SK-N-SH (cell line): ENCODE measurements around the gene ABCG4. TPM values are rescaled to one million over a fixed set of nuclear protein-coding genes. Genes with fewer than 3 reads are reported as not detected.
"Not testable (repeated sequence)": the region's sequence is repeated elsewhere in the genome, so short reads cannot be mapped to it uniquely, and the experiment has no call there.

Experiments used
- CTCF ChIA-PET: fragments of 300-600, 350-600 bp; formaldehyde crosslinking; extraction: SDS; loops from one replicate; lab custom pipeline; 2021; lab: Yijun Ruan, JAX
- POLR2A ChIA-PET: fragments of 350-600 bp; sonication (Branson Sonifier 250); formaldehyde crosslinking; extraction: SDS; loops from one replicate; lab custom pipeline; 2020; ENCODE audit warnings: antibody characterized with exemption, inconsistent platforms; lab: Yijun Ruan, JAX
- DNase-seq: peaks from one replicate; pipeline ENCODE4 v3.0.0; 2012
- H2AFZ ChIP-seq: fragments of 200-600 bp; sonication (generic); 2 replicates; pipeline ENCODE4 v1.8.1; 2016; ENCODE audit warnings: antibody characterized with exemption, mild to moderate bottlenecking, low read depth
- H3F3A ChIP-seq: fragments of 200-600 bp; sonication (generic); replicated peaks from 2 replicates; pipeline ENCODE3; 2016; ENCODE audit warnings: antibody characterized with exemption, mild to moderate bottlenecking; ENCODE audit not compliant: insufficient read depth
- H3K27ac ChIP-seq, 2 experiments: fragments of 200-500 bp in 1 of 2; fragments of 200-600 bp in 1 of 2; sonication (Bioruptor generic) in 1 of 2; sonication (generic), shearing (Covaris generic) in 1 of 2; 2 replicates each; pipeline versions ENCODE4 v1.5.1 to v1.6.1; 2014 to 2016; ENCODE audit warnings: low read depth in 2 of 2, inconsistent platforms in 1 of 2, low read length in 1 of 2, mild to moderate bottlenecking in 1 of 2, mixed read lengths in 1 of 2
- H3K27me3 ChIP-seq: fragments of 200-600 bp; sonication (generic), shearing (Covaris generic); 2 replicates; pipeline ENCODE4 v1.6.1; 2016; ENCODE audit warnings: mixed run types; ENCODE audit not compliant: insufficient read depth
- H3K36me3 ChIP-seq, 2 experiments: fragments of 200-500 bp in 1 of 2; fragments of 200-600 bp in 1 of 2; sonication (Bioruptor generic) in 1 of 2; sonication (generic) in 1 of 2; replicated peaks in 1 of 2; 2 replicates each; pipeline versions ENCODE3 to v1.5.1; 2014 to 2016; ENCODE audit warnings: low read length in 1 of 2, mild to moderate bottlenecking in 1 of 2; ENCODE audit not compliant: insufficient read depth in 2 of 2, control insufficient read depth in 1 of 2
- H3K4me1 ChIP-seq, 2 experiments: fragments of 200-500 bp in 1 of 2; fragments of 200-600 bp in 1 of 2; sonication (Bioruptor generic) in 1 of 2; sonication (generic), shearing (Covaris generic) in 1 of 2; 2 replicates each; pipeline versions ENCODE4 v1.5.1 to v1.6.1; 2014 to 2016; ENCODE audit warnings: low read depth in 1 of 2, low read length in 1 of 2, mixed run types in 1 of 2; ENCODE audit not compliant: insufficient read depth in 2 of 2, control insufficient read depth in 1 of 2
- H3K4me2 ChIP-seq: fragments of 200-600 bp; sonication (generic), shearing (Covaris generic); 2 replicates; pipeline ENCODE4 v1.6.1; 2017; ENCODE audit warnings: mixed run types
- H3K4me3 ChIP-seq, 2 experiments: fragments of 200-500 bp in 1 of 2; fragments of 200-600 bp in 1 of 2; sonication (Bioruptor generic) in 1 of 2; sonication (generic), shearing (Covaris generic) in 1 of 2; 2 replicates each; pipeline versions ENCODE4 v1.5.1 to v1.8.1; 2014 to 2016; ENCODE audit warnings: low read depth in 2 of 2, inconsistent platforms in 1 of 2, low read length in 1 of 2, mild to moderate bottlenecking in 1 of 2, mixed read lengths in 1 of 2, moderate library complexity in 1 of 2
- H3K79me2 ChIP-seq: fragments of 200-600 bp; sonication (generic); 2 replicates; pipeline ENCODE4 v1.8.1; 2017; ENCODE audit warnings: mild to moderate bottlenecking; ENCODE audit not compliant: insufficient read depth
- H3K9ac ChIP-seq: fragments of 200-600 bp; sonication (generic); 2 replicates; pipeline ENCODE4 v1.6.1; 2017; ENCODE audit warnings: mixed run types
- H3K9me2 ChIP-seq: fragments of 200-600 bp; sonication (generic); 2 replicates; pipeline ENCODE4 v1.6.1; 2017; ENCODE audit warnings: mixed run types
- H3K9me3 ChIP-seq: fragments of 200-600 bp; sonication (generic); 2 replicates; pipeline ENCODE4 v1.6.1; 2017; ENCODE audit warnings: mixed run types, mild to moderate bottlenecking, moderate library complexity
- H4K20me1 ChIP-seq: fragments of 200-600 bp; sonication (generic); 2 replicates; pipeline ENCODE4 v1.6.1; 2017; ENCODE audit warnings: mild to moderate bottlenecking, mixed run types; ENCODE audit not compliant: insufficient read depth
- CHD2 ChIP-seq: fragments of 150-350 bp; IDR thresholded peaks from 2 replicates; pipeline ENCODE4 v1.6.1; 2018; ENCODE audit warnings: low read length; ENCODE audit not compliant: partially characterized antibody
- EP300 ChIP-seq, 2 experiments: IDR thresholded peaks; 2 replicates each; pipeline versions ENCODE4 v1.4.0 to v1.6.1; 2012; ENCODE audit warnings: borderline replicate concordance in 1 of 2, low read depth in 1 of 2, low read length in 1 of 2
- FOXJ3 ChIP-seq: sonication (generic); formaldehyde crosslinking; IDR thresholded peaks from 2 replicates; pipeline ENCODE4 v1.5.1; 2020; ENCODE audit warnings: mild to moderate bottlenecking, missing genetic modification reagents
- FOXM1 ChIP-seq: IDR thresholded peaks from 2 replicates; pipeline ENCODE4 v1.4.0; 2012; ENCODE audit warnings: low read depth, mild to moderate bottlenecking
- GABPA ChIP-seq: IDR thresholded peaks from 2 replicates; pipeline ENCODE4 v1.4.0; 2012; ENCODE audit warnings: low read depth, mild to moderate bottlenecking
- GATA2 ChIP-seq: sonication (generic); formaldehyde crosslinking; IDR thresholded peaks from 2 replicates; pipeline ENCODE4 v1.5.0; 2020; ENCODE audit warnings: mild to moderate bottlenecking, missing genetic modification reagents
- MXI1 ChIP-seq: IDR thresholded peaks from 2 replicates; pipeline ENCODE4 v1.6.1; 2012; ENCODE audit warnings: mild to moderate bottlenecking, low read depth, low read length, improper control_type of control experiment
- NFIC ChIP-seq: IDR thresholded peaks from 2 replicates; pipeline ENCODE4 v1.4.0; 2012; ENCODE audit warnings: borderline replicate concordance
- NRF1 ChIP-seq: IDR thresholded peaks from 2 replicates; pipeline ENCODE4 v1.6.1; 2012; ENCODE audit warnings: low read depth, mild to moderate bottlenecking, low read length
- RAD21 ChIP-seq: IDR thresholded peaks from 2 replicates; pipeline ENCODE4 v1.6.1; 2012; ENCODE audit warnings: mild to moderate bottlenecking, low read length
- RCOR1 ChIP-seq: fragments of 150-350 bp; IDR thresholded peaks from 2 replicates; pipeline ENCODE4 v1.6.1; 2017; ENCODE audit warnings: antibody characterized with exemption, low read length
- RXRA ChIP-seq: IDR thresholded peaks from 2 replicates; pipeline ENCODE4 v1.4.0; 2012; ENCODE audit warnings: low read depth, mild to moderate bottlenecking, borderline replicate concordance
- SIN3A ChIP-seq: IDR thresholded peaks from 2 replicates; pipeline ENCODE4 v1.6.1; 2012; ENCODE audit warnings: low read depth, mild to moderate bottlenecking, low read length, moderate library complexity, borderline replicate concordance
- SMC3 ChIP-seq: IDR thresholded peaks from 2 replicates; pipeline ENCODE4 v1.6.1; 2012; ENCODE audit warnings: low read depth, low read length, improper control_type of control experiment
- YY1 ChIP-seq: IDR thresholded peaks from 2 replicates; pipeline ENCODE4 v1.4.0; 2012; ENCODE audit warnings: low read depth, mild to moderate bottlenecking
- WGBS: methylation state at CpG from one replicate; pipeline ENCODE4 v1.1.6; 2017; ENCODE audit warnings: low lambda C conversion rate; 5-methylcytosine and 5-hydroxymethylcytosine counted together
- polyA plus RNA-seq, 3 experiments: library from polyadenylated mRNA; depleted of rRNA; stranded (reverse); fragments of >200 nt; gene quantifications; 2 replicates each; pipeline ENCODE4 v1.2.3, GENCODE V29; 2012
- TF ChIP-seq, protein P1 (sequence below): fragments of 150-350 bp; IDR thresholded peaks from 2 replicates; pipeline ENCODE4 v1.6.1; 2017; ENCODE audit warnings: antibody characterized with exemption, low read length, low read depth, borderline replicate concordance
- TF ChIP-seq, protein P2 (sequence below): IDR thresholded peaks from 2 replicates; pipeline ENCODE4 v1.6.1; 2012; ENCODE audit warnings: mild to moderate bottlenecking, low read depth, low read length, moderate library complexity
- TF ChIP-seq, protein P3 (sequence below): fragments of 200-600 bp; sonication (generic); IDR thresholded peaks from 2 replicates; pipeline ENCODE4 v1.6.1; 2017; ENCODE audit warnings: antibody characterized with exemption, mild to moderate bottlenecking, moderate library complexity
- TF ChIP-seq, protein P4 (sequence below): IDR thresholded peaks from 2 replicates; pipeline ENCODE4 v1.4.0; 2012; ENCODE audit warnings: low read depth
- TF ChIP-seq, protein P5 (sequence below): IDR thresholded peaks from 2 replicates; pipeline ENCODE4 v1.4.0; 2012; ENCODE audit warnings: low read depth, borderline replicate concordance
- TF ChIP-seq, protein P6 (sequence below): fragments of 150-350 bp; IDR thresholded peaks from 2 replicates; pipeline ENCODE4 v1.6.1; 2016; ENCODE audit warnings: mild to moderate bottlenecking, low read depth, low read length

ABCG4 gene
- polyA plus RNA-seq, 1 of the 3 experiments (the other 2 are of a cell fraction) = 0.72 TPM

DNA sequence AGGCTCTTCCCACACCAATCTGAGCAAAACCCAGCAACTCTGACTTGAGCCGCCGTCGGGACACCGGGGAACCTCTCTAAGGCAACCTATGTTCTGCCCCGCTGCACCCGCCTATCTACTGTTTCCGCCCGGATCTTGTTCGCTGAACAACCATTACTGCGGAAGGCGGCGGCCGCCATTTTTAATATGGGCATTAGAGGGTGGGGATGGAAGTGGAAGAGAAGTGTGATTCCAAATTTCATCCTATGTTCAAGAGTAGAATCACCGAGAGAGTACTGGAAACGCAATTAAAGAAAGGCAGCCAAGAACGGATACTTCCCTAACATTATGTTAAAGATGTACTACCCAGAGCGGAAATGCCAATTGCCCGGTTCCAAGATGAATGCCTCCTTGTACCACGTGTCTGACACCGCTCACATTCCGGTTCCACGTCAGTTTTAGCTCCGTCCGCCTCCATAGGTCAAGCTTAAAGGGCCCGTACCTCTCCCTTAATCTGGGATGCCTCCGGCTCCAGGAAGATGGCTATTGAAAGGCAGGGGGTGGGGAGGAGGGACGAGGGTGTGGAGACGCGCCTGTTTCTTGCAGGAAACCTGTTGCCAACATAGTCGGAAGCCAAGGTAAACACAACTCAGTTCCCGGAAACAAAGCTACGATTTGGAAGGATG, 47.0 kb upstream of the ABCG4 start, which contains the start of gene DPAGT1 (continued):
- TF ChIP-seq, protein P1, sequence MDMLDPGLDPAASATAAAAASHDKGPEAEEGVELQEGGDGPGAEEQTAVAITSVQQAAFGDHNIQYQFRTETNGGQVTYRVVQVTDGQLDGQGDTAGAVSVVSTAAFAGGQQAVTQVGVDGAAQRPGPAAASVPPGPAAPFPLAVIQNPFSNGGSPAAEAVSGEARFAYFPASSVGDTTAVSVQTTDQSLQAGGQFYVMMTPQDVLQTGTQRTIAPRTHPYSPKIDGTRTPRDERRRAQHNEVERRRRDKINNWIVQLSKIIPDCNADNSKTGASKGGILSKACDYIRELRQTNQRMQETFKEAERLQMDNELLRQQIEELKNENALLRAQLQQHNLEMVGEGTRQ = peak; percentile 56
- TF ChIP-seq RXRA (no peak), SIN3A (peak; percentile 52), RCOR1 (no peak; the same call in 1 of the 2 replicates), YY1 (peak; percentile 99), NRF1 (no peak), FOXM1 (no peak), RAD21 (no peak), FOXJ3 (CRISPR knock-in tag) (peak; percentile 30; the same call in 1 of the 2 replicates), GATA2 (CRISPR knock-in tag) (0 out of 2 replicates have a peak, but pooled peaks have one; percentile 21), MXI1 (peak; percentile 94), SMC3 (no peak), GABPA (peak; percentile 87), EP300 (IDR thresholded peaks at IDR 0.05; ENCODE audit: borderline replicate concordance in 1 of 2, low read depth in 1 of 2, low read length in 1 of 2) (no peak), CHD2 (no peak), NFIC (peak; percentile 11; the same call in 1 of the 2 replicates)
- TF ChIP-seq, protein P2, sequence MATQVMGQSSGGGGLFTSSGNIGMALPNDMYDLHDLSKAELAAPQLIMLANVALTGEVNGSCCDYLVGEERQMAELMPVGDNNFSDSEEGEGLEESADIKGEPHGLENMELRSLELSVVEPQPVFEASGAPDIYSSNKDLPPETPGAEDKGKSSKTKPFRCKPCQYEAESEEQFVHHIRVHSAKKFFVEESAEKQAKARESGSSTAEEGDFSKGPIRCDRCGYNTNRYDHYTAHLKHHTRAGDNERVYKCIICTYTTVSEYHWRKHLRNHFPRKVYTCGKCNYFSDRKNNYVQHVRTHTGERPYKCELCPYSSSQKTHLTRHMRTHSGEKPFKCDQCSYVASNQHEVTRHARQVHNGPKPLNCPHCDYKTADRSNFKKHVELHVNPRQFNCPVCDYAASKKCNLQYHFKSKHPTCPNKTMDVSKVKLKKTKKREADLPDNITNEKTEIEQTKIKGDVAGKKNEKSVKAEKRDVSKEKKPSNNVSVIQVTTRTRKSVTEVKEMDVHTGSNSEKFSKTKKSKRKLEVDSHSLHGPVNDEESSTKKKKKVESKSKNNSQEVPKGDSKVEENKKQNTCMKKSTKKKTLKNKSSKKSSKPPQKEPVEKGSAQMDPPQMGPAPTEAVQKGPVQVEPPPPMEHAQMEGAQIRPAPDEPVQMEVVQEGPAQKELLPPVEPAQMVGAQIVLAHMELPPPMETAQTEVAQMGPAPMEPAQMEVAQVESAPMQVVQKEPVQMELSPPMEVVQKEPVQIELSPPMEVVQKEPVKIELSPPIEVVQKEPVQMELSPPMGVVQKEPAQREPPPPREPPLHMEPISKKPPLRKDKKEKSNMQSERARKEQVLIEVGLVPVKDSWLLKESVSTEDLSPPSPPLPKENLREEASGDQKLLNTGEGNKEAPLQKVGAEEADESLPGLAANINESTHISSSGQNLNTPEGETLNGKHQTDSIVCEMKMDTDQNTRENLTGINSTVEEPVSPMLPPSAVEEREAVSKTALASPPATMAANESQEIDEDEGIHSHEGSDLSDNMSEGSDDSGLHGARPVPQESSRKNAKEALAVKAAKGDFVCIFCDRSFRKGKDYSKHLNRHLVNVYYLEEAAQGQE = 0 out of 2 replicates have a peak, but pooled peaks have one; percentile 23
- TF ChIP-seq, protein P3, sequence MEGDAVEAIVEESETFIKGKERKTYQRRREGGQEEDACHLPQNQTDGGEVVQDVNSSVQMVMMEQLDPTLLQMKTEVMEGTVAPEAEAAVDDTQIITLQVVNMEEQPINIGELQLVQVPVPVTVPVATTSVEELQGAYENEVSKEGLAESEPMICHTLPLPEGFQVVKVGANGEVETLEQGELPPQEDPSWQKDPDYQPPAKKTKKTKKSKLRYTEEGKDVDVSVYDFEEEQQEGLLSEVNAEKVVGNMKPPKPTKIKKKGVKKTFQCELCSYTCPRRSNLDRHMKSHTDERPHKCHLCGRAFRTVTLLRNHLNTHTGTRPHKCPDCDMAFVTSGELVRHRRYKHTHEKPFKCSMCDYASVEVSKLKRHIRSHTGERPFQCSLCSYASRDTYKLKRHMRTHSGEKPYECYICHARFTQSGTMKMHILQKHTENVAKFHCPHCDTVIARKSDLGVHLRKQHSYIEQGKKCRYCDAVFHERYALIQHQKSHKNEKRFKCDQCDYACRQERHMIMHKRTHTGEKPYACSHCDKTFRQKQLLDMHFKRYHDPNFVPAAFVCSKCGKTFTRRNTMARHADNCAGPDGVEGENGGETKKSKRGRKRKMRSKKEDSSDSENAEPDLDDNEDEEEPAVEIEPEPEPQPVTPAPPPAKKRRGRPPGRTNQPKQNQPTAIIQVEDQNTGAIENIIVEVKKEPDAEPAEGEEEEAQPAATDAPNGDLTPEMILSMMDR = no peak
- TF ChIP-seq, protein P4, sequence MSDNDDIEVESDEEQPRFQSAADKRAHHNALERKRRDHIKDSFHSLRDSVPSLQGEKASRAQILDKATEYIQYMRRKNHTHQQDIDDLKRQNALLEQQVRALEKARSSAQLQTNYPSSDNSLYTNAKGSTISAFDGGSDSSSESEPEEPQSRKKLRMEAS = peak; percentile 100
- TF ChIP-seq, protein P5, sequence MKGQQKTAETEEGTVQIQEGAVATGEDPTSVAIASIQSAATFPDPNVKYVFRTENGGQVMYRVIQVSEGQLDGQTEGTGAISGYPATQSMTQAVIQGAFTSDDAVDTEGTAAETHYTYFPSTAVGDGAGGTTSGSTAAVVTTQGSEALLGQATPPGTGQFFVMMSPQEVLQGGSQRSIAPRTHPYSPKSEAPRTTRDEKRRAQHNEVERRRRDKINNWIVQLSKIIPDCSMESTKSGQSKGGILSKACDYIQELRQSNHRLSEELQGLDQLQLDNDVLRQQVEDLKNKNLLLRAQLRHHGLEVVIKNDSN = peak; percentile 93
- TF ChIP-seq, protein P6, sequence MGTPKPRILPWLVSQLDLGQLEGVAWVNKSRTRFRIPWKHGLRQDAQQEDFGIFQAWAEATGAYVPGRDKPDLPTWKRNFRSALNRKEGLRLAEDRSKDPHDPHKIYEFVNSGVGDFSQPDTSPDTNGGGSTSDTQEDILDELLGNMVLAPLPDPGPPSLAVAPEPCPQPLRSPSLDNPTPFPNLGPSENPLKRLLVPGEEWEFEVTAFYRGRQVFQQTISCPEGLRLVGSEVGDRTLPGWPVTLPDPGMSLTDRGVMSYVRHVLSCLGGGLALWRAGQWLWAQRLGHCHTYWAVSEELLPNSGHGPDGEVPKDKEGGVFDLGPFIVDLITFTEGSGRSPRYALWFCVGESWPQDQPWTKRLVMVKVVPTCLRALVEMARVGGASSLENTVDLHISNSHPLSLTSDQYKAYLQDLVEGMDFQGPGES = no peak

DNA sequence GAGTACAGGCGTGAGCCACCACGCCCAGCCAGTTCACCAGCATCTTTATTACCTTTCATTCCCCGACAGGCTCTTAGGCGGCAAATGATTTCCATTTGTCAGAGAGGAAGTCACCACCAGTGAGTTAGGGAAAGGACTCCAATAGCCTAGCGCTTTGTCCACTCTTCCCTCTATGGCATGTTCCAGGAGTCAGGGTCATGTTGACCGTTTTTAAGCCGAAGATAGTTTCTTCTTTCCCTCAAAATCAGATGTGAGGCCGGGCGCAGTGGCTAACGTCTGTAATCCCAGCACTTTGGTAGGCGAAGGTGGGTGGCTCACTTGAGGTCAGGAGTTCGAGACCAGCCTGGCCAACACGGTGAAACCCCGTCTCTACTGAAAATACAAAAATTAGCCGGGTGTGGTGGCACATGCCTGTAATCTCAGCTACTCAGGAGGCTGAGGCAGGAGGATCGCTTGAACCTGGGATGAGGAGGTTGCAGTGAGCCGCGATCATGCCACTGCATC, 45.6 kb upstream of the ABCG4 start:
- Histone ChIP-seq H3K4me3 (peak overlapping the region; percentile 80 to 90), H3K79me2 (peaks cover 52% of the 10 kb centered on the region), H2AFZ (peak overlapping the region; percentile 77), H3K9ac (peak overlapping the region; percentile 78), H3K27ac (peak overlapping the region; percentile 93 to 97), H3K4me1 (peaks cover 16 to 33% of the 10 kb centered on the region in 2 experiments), H3F3A (peaks cover 29% of the 10 kb centered on the region), H3K4me2 (peak overlapping the region; percentile 98)
- 87% methylated on average over 18 of the region's 18 CpGs for WGBS
- not testable (repeated sequence) for DNase-seq, H3K9me3 ChIP-seq, H3K27me3 ChIP-seq, H4K20me1 ChIP-seq, H3K36me3 ChIP-seq, H3K9me2 ChIP-seq
- ChIA-PET CTCF (interaction anchor here (1.2 to 2.0 kb wide), 10 partner anchors 9 to 271 kb away, joined by 3 to 13 read pairs (median 6); partner anchors contain the start of genes ABCG4 and CBL), POLR2A (interaction anchor here (0.6 to 1.0 kb wide), 2 partner anchors 18 to 85 kb away, joined by 3 read pairs; partner anchors contain the start of genes HINFP, RPS25 and TRAPPC4)
